Mammary epithelial cell (primary cell): ENCODE data around the gene CELF2.

Experiments
- EZH2 ChIP-seq: IDR thresholded peaks from 2 replicates; pipeline ENCODE4 v1.6.1; 2012; ENCODE audit warnings: low read length, inconsistent platforms, borderline replicate concordance
- TF ChIP-seq, protein P1 (sequence below), 2 donors: IDR thresholded peaks in 1 of 2; conservative IDR thresholded peaks in 1 of 2; 2 replicates each; pipeline ENCODE4 v1.5.1; 2011 to 2012; ENCODE audit warnings: inconsistent platforms in 2 of 2, low read length in 2 of 2, mild to moderate bottlenecking in 2 of 2, control low read depth in 1 of 2, low read depth in 1 of 2; ENCODE audit not compliant: insufficient read depth in 1 of 2; ENCODE audit errors: extremely low read depth in 1 of 2

DNA sequence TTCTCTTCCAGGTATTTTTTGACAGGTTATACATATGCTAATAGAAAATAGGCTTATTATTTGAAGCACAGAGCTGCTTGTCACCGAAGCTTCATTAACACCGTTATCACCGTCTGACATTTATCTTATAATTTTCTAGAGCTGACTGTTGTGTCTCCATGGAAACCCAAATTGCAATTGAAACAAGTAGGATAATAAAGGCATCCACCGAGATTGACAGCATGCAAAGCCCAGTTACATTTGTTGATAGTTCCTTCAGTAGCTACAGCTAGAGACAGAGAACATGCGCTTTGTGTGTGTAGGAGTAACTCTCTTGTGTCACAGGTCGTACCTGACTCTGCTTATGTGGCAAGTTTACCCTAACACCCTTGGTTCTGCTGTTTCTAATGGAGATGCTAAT, 135.6 kb downstream of the CELF2 start:
- TF ChIP-seq, protein P1, sequence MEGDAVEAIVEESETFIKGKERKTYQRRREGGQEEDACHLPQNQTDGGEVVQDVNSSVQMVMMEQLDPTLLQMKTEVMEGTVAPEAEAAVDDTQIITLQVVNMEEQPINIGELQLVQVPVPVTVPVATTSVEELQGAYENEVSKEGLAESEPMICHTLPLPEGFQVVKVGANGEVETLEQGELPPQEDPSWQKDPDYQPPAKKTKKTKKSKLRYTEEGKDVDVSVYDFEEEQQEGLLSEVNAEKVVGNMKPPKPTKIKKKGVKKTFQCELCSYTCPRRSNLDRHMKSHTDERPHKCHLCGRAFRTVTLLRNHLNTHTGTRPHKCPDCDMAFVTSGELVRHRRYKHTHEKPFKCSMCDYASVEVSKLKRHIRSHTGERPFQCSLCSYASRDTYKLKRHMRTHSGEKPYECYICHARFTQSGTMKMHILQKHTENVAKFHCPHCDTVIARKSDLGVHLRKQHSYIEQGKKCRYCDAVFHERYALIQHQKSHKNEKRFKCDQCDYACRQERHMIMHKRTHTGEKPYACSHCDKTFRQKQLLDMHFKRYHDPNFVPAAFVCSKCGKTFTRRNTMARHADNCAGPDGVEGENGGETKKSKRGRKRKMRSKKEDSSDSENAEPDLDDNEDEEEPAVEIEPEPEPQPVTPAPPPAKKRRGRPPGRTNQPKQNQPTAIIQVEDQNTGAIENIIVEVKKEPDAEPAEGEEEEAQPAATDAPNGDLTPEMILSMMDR (conservative IDR thresholded peaks at IDR 0.05 in 1 of 2, IDR thresholded peaks at IDR 0.05 in 1 of 2; ENCODE audit: extremely low read depth in 1 of 2, insufficient read depth in 1 of 2, low read depth in 1 of 2, low read length in 2 of 2) = no peak
- no peak for TF ChIP-seq EZH2
